ENCODE results near the gene MADCAM1. TPM values are rescaled to one million over a fixed set of nuclear protein-coding genes. Genes with fewer than 3 reads are reported as not detected.

The MADCAM1 gene
- total RNA-seq, 1 donor from 2014 or later: 2.7 TPM

Other genes starting within 250 kb of the MADCAM1 start
- 7.6 and 8.6 TPM in 2 replicates for gene PLPP2, start 205.1 kb upstream of the MADCAM1 start, total RNA-seq (ENCODE audit: low replicate concordance)
- 42.3 and 43.3 TPM in 2 replicates for gene MIER2, start 151.7 kb upstream of the MADCAM1 start, total RNA-seq (ENCODE audit: low replicate concordance)
- gene C2CD4C, start 87.3 kb upstream of the MADCAM1 start, total RNA-seq (ENCODE audit: low replicate concordance): 6.0 and 7.2 TPM in 2 replicates
- 35.4 and 40.5 TPM in 2 replicates for gene SHC2, start 35.5 kb upstream of the MADCAM1 start, total RNA-seq (ENCODE audit: low replicate concordance)
- gene TPGS1, start 11.0 kb downstream of the MADCAM1 start, total RNA-seq (ENCODE audit: low replicate concordance): 18.0 and 26.1 TPM in 2 replicates
- gene CDC34, start 35.3 kb downstream of the MADCAM1 start, total RNA-seq (ENCODE audit: low replicate concordance): 93.0 and 95.0 TPM in 2 replicates
- gene GZMM, start 47.6 kb downstream of the MADCAM1 start, total RNA-seq (ENCODE audit: low replicate concordance): 0.34 TPM in 1 of 2 replicates, not detected in the other
- 497 and 522 TPM in 2 replicates for gene BSG, start 76.1 kb downstream of the MADCAM1 start, total RNA-seq (ENCODE audit: low replicate concordance)
- 1.4 and 1.9 TPM in 2 replicates for gene HCN2, start 93.4 kb downstream of the MADCAM1 start, total RNA-seq (ENCODE audit: low replicate concordance)
- gene POLRMT, start 137.1 kb downstream of the MADCAM1 start, total RNA-seq (ENCODE audit: low replicate concordance): 52.2 and 59.8 TPM in 2 replicates
- gene FGF22, start 143.4 kb downstream of the MADCAM1 start, total RNA-seq (ENCODE audit: low replicate concordance): not detected in 2 replicates
- 38.1 and 41.3 TPM in 2 replicates for gene RNF126, start 166.7 kb downstream of the MADCAM1 start, total RNA-seq (ENCODE audit: low replicate concordance)
- 9.3 and 11.0 TPM in 2 replicates for gene FSTL3, start 179.9 kb downstream of the MADCAM1 start, total RNA-seq (ENCODE audit: low replicate concordance)
- not detected in 2 replicates for gene PRSS57, start 199.0 kb downstream of the MADCAM1 start, total RNA-seq (ENCODE audit: low replicate concordance)
- 63.3 and 64.1 TPM in 2 replicates for gene PALM, start 212.4 kb downstream of the MADCAM1 start, total RNA-seq (ENCODE audit: low replicate concordance)

Data from type B pancreatic cell (in vitro differentiated cells).